ENCODE data around the gene RGS7. TPM values are rescaled to one million over a fixed set of nuclear protein-coding genes. Genes with fewer than 3 reads are reported as not detected.

Gene RGS7
- total RNA-seq, result 0.36 and 0.59 TPM in 2 replicates

GRCh38 chr1:241356519-241357365 is at the start of gene RGS7:
TSS of gene RGS7 (minus strand) at chr1:241357205.
- peak within 1 kb of the TSS; percentile 71 for H3K4me2 ChIP-seq (ENCODE audit: insufficient read depth, low read length)
- TF ChIP-seq, protein P1, sequence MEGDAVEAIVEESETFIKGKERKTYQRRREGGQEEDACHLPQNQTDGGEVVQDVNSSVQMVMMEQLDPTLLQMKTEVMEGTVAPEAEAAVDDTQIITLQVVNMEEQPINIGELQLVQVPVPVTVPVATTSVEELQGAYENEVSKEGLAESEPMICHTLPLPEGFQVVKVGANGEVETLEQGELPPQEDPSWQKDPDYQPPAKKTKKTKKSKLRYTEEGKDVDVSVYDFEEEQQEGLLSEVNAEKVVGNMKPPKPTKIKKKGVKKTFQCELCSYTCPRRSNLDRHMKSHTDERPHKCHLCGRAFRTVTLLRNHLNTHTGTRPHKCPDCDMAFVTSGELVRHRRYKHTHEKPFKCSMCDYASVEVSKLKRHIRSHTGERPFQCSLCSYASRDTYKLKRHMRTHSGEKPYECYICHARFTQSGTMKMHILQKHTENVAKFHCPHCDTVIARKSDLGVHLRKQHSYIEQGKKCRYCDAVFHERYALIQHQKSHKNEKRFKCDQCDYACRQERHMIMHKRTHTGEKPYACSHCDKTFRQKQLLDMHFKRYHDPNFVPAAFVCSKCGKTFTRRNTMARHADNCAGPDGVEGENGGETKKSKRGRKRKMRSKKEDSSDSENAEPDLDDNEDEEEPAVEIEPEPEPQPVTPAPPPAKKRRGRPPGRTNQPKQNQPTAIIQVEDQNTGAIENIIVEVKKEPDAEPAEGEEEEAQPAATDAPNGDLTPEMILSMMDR (IDR thresholded peaks at IDR 0.05; ENCODE audit: extremely low read depth, low read depth, low read length), result no peak
- peak within 1 kb of the TSS; percentile 47 for H2AFZ ChIP-seq (ENCODE audit: low read length)
- DNase-seq (ENCODE audit: insufficient read length, low spot score, missing footprints), result peak; percentile 97
- no peaks in the 10 kb centered on the region for H4K20me1 ChIP-seq (ENCODE audit: insufficient read depth, low read length)
- no peaks in the 10 kb centered on the region for H3K36me3 ChIP-seq (ENCODE audit: insufficient read depth, low read length)
- peak within 1 kb of the TSS; percentile 70 for H3K4me3 ChIP-seq (ENCODE audit: insufficient read depth, low read length)
- no peaks in the 10 kb centered on the region for H3K79me2 ChIP-seq (ENCODE audit: insufficient read depth, low read length)
- H3K27me3 ChIP-seq (ENCODE audit: insufficient read depth, low read length), result peaks cover 4% of the 10 kb centered on the region
- H3K27ac ChIP-seq (ENCODE audit: low read depth, low read length), result no peak within 1 kb of the TSS
- H3K9me3 ChIP-seq (ENCODE audit: low read depth, low read length), result no peaks in the 10 kb centered on the region
- H3K4me1 ChIP-seq (ENCODE audit: insufficient read depth, low read length), result peaks cover 3% of the 10 kb centered on the region

- H3K9me3 ChIP-seq (ENCODE audit: low read depth, low read length), result no peaks in the 10 kb centered on the region
- H3K79me2 ChIP-seq (ENCODE audit: insufficient read depth, low read length), result no peaks in the 10 kb centered on the region
- no peak overlapping the region for H3K27ac ChIP-seq (ENCODE audit: low read depth, low read length)
- no peaks in the 10 kb centered on the region for H4K20me1 ChIP-seq (ENCODE audit: insufficient read depth, low read length)
- H2AFZ ChIP-seq (ENCODE audit: low read length), result no peak overlapping the region
- H3K4me2 ChIP-seq (ENCODE audit: insufficient read depth, low read length), result no peak overlapping the region
- H3K4me1 ChIP-seq (ENCODE audit: insufficient read depth, low read length), result peaks cover 6% of the 10 kb centered on the region
- no peaks in the 10 kb centered on the region for H3K36me3 ChIP-seq (ENCODE audit: insufficient read depth, low read length)
- TF ChIP-seq, protein P1 (IDR thresholded peaks at IDR 0.05; ENCODE audit: extremely low read depth, low read depth, low read length), result no peak
- DNase-seq (ENCODE audit: insufficient read length, low spot score, missing footprints), result no peak
- no peaks in the 10 kb centered on the region for H3K27me3 ChIP-seq (ENCODE audit: insufficient read depth, low read length)
- no peak overlapping the region for H3K4me3 ChIP-seq (ENCODE audit: insufficient read depth, low read length)
Measured at GRCh38 chr1:241406421-241406820, 49.4 kb upstream of the RGS7 start.

GRCh38 chr1:241401156-241401555 is 44.2 kb upstream of the RGS7 start:
- H3K27me3 ChIP-seq (ENCODE audit: insufficient read depth, low read length), result no peaks in the 10 kb centered on the region
- no peaks in the 10 kb centered on the region for H4K20me1 ChIP-seq (ENCODE audit: insufficient read depth, low read length)
- no peak overlapping the region for H2AFZ ChIP-seq (ENCODE audit: low read length)
- TF ChIP-seq, protein P1 (IDR thresholded peaks at IDR 0.05; ENCODE audit: extremely low read depth, low read depth, low read length), result no peak
- H3K27ac ChIP-seq (ENCODE audit: low read depth, low read length), result no peak overlapping the region
- H3K4me1 ChIP-seq (ENCODE audit: insufficient read depth, low read length), result no peaks in the 10 kb centered on the region
- H3K9me3 ChIP-seq (ENCODE audit: low read depth, low read length), result no peaks in the 10 kb centered on the region
- H3K4me2 ChIP-seq (ENCODE audit: insufficient read depth, low read length), result no peak overlapping the region
- no peaks in the 10 kb centered on the region for H3K79me2 ChIP-seq (ENCODE audit: insufficient read depth, low read length)
- no peaks in the 10 kb centered on the region for H3K36me3 ChIP-seq (ENCODE audit: insufficient read depth, low read length)
- no peak for DNase-seq (ENCODE audit: insufficient read length, low spot score, missing footprints)
- no peak overlapping the region for H3K4me3 ChIP-seq (ENCODE audit: insufficient read depth, low read length)

Measured in osteoblast (primary cell).